ENCODE results near the gene FOLR3. TPM values are rescaled to one million over a fixed set of nuclear protein-coding genes. Genes with fewer than 3 reads are reported as not detected.
"Not testable (repeated sequence)": the region's sequence is repeated elsewhere in the genome, so short reads cannot be mapped to it uniquely, and the experiment has no call there.

The FOLR3 gene
- total RNA-seq, 4 donors from 2014 or later: 0.35 TPM; not detected in 3

- H3K4me3 ChIP-seq; H3K36me3 ChIP-seq; H3K9me3 ChIP-seq; intact Hi-C loops (cut with DNase I); H3K27me3 ChIP-seq; DNase-seq: not testable (repeated sequence)
- peak in 3 of 6 experiments; percentile 19 to 52 (median 43) for TF ChIP-seq CTCF (IDR thresholded peaks at IDR 0.05)
- H3K27ac ChIP-seq: peak overlapping the region; percentile 58 to 78 (median 69)
- 43% methylated on average over 2 of the region's 3 CpGs; no CpG with 5 or more reads in 1 of the 2 donors for WGBS, 2 donors
- H3K4me1 ChIP-seq: peaks cover 0 to 35% (median 17%) of the 10 kb centered on the region in 3 donors
Measured at GRCh38 chr11:72181553-72181958, 46.0 kb downstream of the FOLR3 start.

- H3K36me3 ChIP-seq: no peaks in the 10 kb centered on the region
- H3K27ac ChIP-seq: no peak overlapping the region
- TF ChIP-seq POLR2A (IDR thresholded peaks at IDR 0.05) (no peak), CTCF (IDR thresholded peaks at IDR 0.05) (no peak)
- no peaks in the 10 kb centered on the region for H3K9me3 ChIP-seq
- intact Hi-C loops (cut with DNase I): no loop called here
- 83 to 94% methylated on average over 1 of the region's 1 CpG for WGBS, 2 donors
- H3K4me1 ChIP-seq: peaks cover 0 to 8% (median 6%) of the 10 kb centered on the region in 3 donors
- H3K4me3 ChIP-seq: no peak overlapping the region
- DNase-seq: no peak
- no peaks in the 10 kb centered on the region for H3K27me3 ChIP-seq
Measured at GRCh38 chr11:72188267-72188666, 52.7 kb downstream of the FOLR3 start.

Other genes starting within 250 kb of the FOLR3 start
- 10 to 100 TPM in 1 of 4 donors, 1 to 10 TPM in 2, under 1 TPM in 1; 0.85 to 12.2 (median 4.9) TPM for gene XNDC1N, start 207.1 kb upstream of the FOLR3 start, total RNA-seq
- 10 to 100 TPM; 10.9 to 17.6 (median 16.3) TPM for gene RNF121, start 206.7 kb upstream of the FOLR3 start, total RNA-seq
- 1 to 10 TPM; 1.6 to 6.5 (median 4.8) TPM for gene IL18BP, start 136.8 kb upstream of the FOLR3 start, total RNA-seq
- gene NUMA1, start 55.2 kb upstream of the FOLR3 start, total RNA-seq: 100 to 1,000 TPM; 142 to 237 (median 177) TPM
- gene LRRC51, start 54.9 kb upstream of the FOLR3 start, total RNA-seq: 1 to 10 TPM; 2.1 to 4.2 (median 3.2) TPM
- gene LAMTOR1, start 32.4 kb upstream of the FOLR3 start, total RNA-seq: 10 to 100 TPM; 80.1 to 99.1 (median 97.7) TPM
- not detected for gene TOMT, start 29.8 kb upstream of the FOLR3 start, total RNA-seq
- 10 to 100 TPM; 17.7 to 35.3 (median 23.5) TPM for gene ANAPC15, start 23.0 kb upstream of the FOLR3 start, total RNA-seq
- gene FOLR1, start 56.4 kb downstream of the FOLR3 start, total RNA-seq: 1 to 10 TPM in 2 of 4 donors, under 1 TPM in 1, not detected in 1; 0.38 to 7.6 (median 1.5) TPM
- gene FOLR2, start 81.1 kb downstream of the FOLR3 start, total RNA-seq: 10 to 100 TPM in 1 of 4 donors, 1 to 10 TPM in 2, not detected in 1; 1.7 to 41.6 (median 9.1) TPM
- gene INPPL1, start 89.0 kb downstream of the FOLR3 start, total RNA-seq: 10 to 100 TPM; 22.4 to 61.2 (median 26.3) TPM
- gene PHOX2A, start 108.5 kb downstream of the FOLR3 start, total RNA-seq: not detected